ENCODE measurements around the gene FGF5. TPM values are rescaled to one million over a fixed set of nuclear protein-coding genes. Genes with fewer than 3 reads are reported as not detected.

Gene FGF5
- total RNA-seq, 1 experiment from 2014 or later: not detected

- TF ChIP-seq, protein P1, sequence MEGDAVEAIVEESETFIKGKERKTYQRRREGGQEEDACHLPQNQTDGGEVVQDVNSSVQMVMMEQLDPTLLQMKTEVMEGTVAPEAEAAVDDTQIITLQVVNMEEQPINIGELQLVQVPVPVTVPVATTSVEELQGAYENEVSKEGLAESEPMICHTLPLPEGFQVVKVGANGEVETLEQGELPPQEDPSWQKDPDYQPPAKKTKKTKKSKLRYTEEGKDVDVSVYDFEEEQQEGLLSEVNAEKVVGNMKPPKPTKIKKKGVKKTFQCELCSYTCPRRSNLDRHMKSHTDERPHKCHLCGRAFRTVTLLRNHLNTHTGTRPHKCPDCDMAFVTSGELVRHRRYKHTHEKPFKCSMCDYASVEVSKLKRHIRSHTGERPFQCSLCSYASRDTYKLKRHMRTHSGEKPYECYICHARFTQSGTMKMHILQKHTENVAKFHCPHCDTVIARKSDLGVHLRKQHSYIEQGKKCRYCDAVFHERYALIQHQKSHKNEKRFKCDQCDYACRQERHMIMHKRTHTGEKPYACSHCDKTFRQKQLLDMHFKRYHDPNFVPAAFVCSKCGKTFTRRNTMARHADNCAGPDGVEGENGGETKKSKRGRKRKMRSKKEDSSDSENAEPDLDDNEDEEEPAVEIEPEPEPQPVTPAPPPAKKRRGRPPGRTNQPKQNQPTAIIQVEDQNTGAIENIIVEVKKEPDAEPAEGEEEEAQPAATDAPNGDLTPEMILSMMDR (IDR thresholded peaks at IDR 0.05 in 2 of 3, conservative IDR thresholded peaks at IDR 0.05 in 1 of 3; ENCODE audit: borderline replicate concordance in 1 of 3, insufficient read depth in 1 of 3, low read depth in 2 of 3, low read length in 2 of 3): no peak
- TF ChIP-seq, protein P2, sequence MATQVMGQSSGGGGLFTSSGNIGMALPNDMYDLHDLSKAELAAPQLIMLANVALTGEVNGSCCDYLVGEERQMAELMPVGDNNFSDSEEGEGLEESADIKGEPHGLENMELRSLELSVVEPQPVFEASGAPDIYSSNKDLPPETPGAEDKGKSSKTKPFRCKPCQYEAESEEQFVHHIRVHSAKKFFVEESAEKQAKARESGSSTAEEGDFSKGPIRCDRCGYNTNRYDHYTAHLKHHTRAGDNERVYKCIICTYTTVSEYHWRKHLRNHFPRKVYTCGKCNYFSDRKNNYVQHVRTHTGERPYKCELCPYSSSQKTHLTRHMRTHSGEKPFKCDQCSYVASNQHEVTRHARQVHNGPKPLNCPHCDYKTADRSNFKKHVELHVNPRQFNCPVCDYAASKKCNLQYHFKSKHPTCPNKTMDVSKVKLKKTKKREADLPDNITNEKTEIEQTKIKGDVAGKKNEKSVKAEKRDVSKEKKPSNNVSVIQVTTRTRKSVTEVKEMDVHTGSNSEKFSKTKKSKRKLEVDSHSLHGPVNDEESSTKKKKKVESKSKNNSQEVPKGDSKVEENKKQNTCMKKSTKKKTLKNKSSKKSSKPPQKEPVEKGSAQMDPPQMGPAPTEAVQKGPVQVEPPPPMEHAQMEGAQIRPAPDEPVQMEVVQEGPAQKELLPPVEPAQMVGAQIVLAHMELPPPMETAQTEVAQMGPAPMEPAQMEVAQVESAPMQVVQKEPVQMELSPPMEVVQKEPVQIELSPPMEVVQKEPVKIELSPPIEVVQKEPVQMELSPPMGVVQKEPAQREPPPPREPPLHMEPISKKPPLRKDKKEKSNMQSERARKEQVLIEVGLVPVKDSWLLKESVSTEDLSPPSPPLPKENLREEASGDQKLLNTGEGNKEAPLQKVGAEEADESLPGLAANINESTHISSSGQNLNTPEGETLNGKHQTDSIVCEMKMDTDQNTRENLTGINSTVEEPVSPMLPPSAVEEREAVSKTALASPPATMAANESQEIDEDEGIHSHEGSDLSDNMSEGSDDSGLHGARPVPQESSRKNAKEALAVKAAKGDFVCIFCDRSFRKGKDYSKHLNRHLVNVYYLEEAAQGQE (IDR thresholded peaks at IDR 0.05; ENCODE audit: low read depth): no peak
- TF ChIP-seq CEBPB (IDR thresholded peaks at IDR 0.05; ENCODE audit: low read depth): no peak
Observed at GRCh38 chr4:80264352-80264647, 2.2 kb upstream of the FGF5 start (continued).

- Histone ChIP-seq H3K27me3 (ENCODE audit: insufficient read depth, low read length) (peaks cover 43% of the 10 kb centered on the region), H3K9ac (ENCODE audit: low read length) (no peak overlapping the region), H3K4me2 (ENCODE audit: low read length) (no peak overlapping the region), H3K36me3 (ENCODE audit: control insufficient read depth in 1 of 2, insufficient read depth in 2 of 2, low read length in 2 of 2) (no peaks in the 10 kb centered on the region), H2AFZ (ENCODE audit: low read depth, low read length, poor library complexity, severe bottlenecking) (no peak overlapping the region), H4K20me1 (ENCODE audit: insufficient read depth) (no peaks in the 10 kb centered on the region), H3K79me2 (ENCODE audit: insufficient read depth, low read length) (no peaks in the 10 kb centered on the region), H3K4me1 (ENCODE audit: control insufficient read depth in 1 of 2, insufficient read depth in 2 of 2, low read length in 2 of 2) (no peaks in the 10 kb centered on the region), H3K27ac (ENCODE audit: low read depth, low read length) (no peak overlapping the region), H3K4me3 (replicated peaks in 1 of 2; ENCODE audit: low read depth in 1 of 2, low read length in 2 of 2) (no peak overlapping the region), H3K9me2 (ENCODE audit: insufficient read depth) (no peaks in the 10 kb centered on the region), H3K9me3 (ENCODE audit: control insufficient read depth in 1 of 2, insufficient read depth in 1 of 2, low read depth in 1 of 2, low read length in 2 of 2) (no peaks in the 10 kb centered on the region)
- TF ChIP-seq FOSL1 (IDR thresholded peaks at IDR 0.05; ENCODE audit: low read depth): no peak
- TF ChIP-seq POLR2A (IDR thresholded peaks at IDR 0.05; ENCODE audit: borderline replicate concordance, extremely low read depth, insufficient read depth, insufficient read length): no peak
- TF ChIP-seq, protein P2 (IDR thresholded peaks at IDR 0.05; ENCODE audit: low read depth): no peak
- ChIA-PET CTCF (no interaction called here), POLR2A (no interaction called here), RAD21 (ENCODE audit: low non-redundant PET in 1 of 2, low total read pairs in 2 of 2, uncharacterized antibody in 2 of 2, unreplicated experiment in 2 of 2) (no interaction called here)
- no peak for DNase-seq (ENCODE audit: low read depth, low spot score)
- intact Hi-C loops (cut with micrococcal nuclease): no loop called here
- ATAC-seq: no peak
- BruUV-seq (replicated peaks): no TSS peak
Observed at GRCh38 chr4:80264825-80265224, 1.6 kb upstream of the FGF5 start.
